BJ (cell line): ENCODE results near the gene TRIM13. TPM values are rescaled to one million over a fixed set of nuclear protein-coding genes. Genes with fewer than 3 reads are reported as not detected.
A peak's percentile ranks its signal among the peaks of the same experiment; 100 is the strongest.

Source experiments
- CTCF ChIA-PET: fragments of 350-600 bp; formaldehyde crosslinking; extraction: SDS; loops from one replicate; lab custom pipeline; 2021; ENCODE audit warnings: antibody characterized with exemption, inconsistent platforms; lab: Yijun Ruan, JAX
- POLR2A ChIA-PET: fragments of 300-600 bp; sonication (Branson Sonifier 250); formaldehyde crosslinking; extraction: SDS; loops from one replicate; lab custom pipeline; 2021; ENCODE audit warnings: antibody characterized with exemption; lab: Charles Lee
- DNase-seq: peaks from one replicate; pipeline ENCODE4 v3.0.0-alpha.2; 2011; ENCODE audit warnings: low read depth
- H3K27me3 ChIP-seq: 2 replicates; pipeline ENCODE4 v1.6.0; 2011; ENCODE audit warnings: low read length; ENCODE audit not compliant: control insufficient read depth, insufficient read depth
- H3K36me3 ChIP-seq: 2 replicates; pipeline ENCODE4 v1.5.1; 2011; ENCODE audit warnings: low read length; ENCODE audit not compliant: control insufficient read depth, insufficient read depth
- H3K4me3 ChIP-seq: 2 replicates; pipeline ENCODE4 v1.5.1; 2011; ENCODE audit warnings: low read depth, mild to moderate bottlenecking, control low read depth, low read length
- CTCF ChIP-seq: IDR thresholded peaks from 2 replicates; pipeline ENCODE4 v1.5.1; 2011; ENCODE audit warnings: low read depth, mild to moderate bottlenecking, control low read depth, inconsistent platforms, low read length, moderate library complexity; ENCODE audit not compliant: insufficient read depth
- polyA plus RNA-seq: library from polyadenylated mRNA; depleted of rRNA; stranded (reverse); fragments of >200 nt; gene quantifications from 2 replicates; pipeline ENCODE4 v1.2.3, GENCODE V29; 2011

TRIM13 gene
- polyA plus RNA-seq, 1 experiment = 11.7 TPM

- CTCF ChIA-PET = interaction anchor here (0.6 to 2.9 kb wide), 14 partner anchors 15 to 541 kb away, joined by 3 to 29 read pairs (median 4); partner anchors contain the start of gene SPRYD7
- no peak for TF ChIP-seq CTCF
Measured at GRCh38 chr13:49996161-49996915, 504 bp upstream of the TRIM13 start.

GRCh38 chr13:49997955-49998354 is 1.1 kb downstream of the TRIM13 start:
- no peak for TF ChIP-seq CTCF
- ChIA-PET POLR2A (interaction anchor here (0.6 to 1.3 kb wide), 2 partner anchors 10 to 84 kb away, joined by 3 to 4 read pairs; no protein-coding TSS in a partner anchor), CTCF (interaction anchor here (0.6 to 2.9 kb wide), 23 partner anchors 9 to 1072 kb away, joined by 3 to 29 read pairs (median 4); partner anchors contain the start of gene SPRYD7)
- DNase-seq = no peak
- Histone ChIP-seq H3K4me3 (peak overlapping the region; percentile 84), H3K36me3 (peaks cover 1% of the 10 kb centered on the region; the same call in 1 of the 2 replicates), H3K27me3 (no peaks in the 10 kb centered on the region)

More at GRCh38 chr13:49996161-49996915, 504 bp upstream of the TRIM13 start:
- no peaks in the 10 kb centered on the region for H3K27me3 ChIP-seq
- POLR2A ChIA-PET = interaction anchor here (0.5 kb wide), 1 partner anchor 136 kb away, joined by 3 read pairs; no protein-coding TSS in a partner anchor
- H3K36me3 ChIP-seq = peaks cover 1% of the 10 kb centered on the region; the same call in 1 of the 2 replicates
- DNase-seq = no peak
- peak overlapping the region; percentile 84 for H3K4me3 ChIP-seq

- ChIA-PET POLR2A (no interaction called here), CTCF (interaction anchor here (0.5 to 2.9 kb wide), 5 partner anchors 10 to 155 kb away, joined by 3 to 29 read pairs (median 4); no protein-coding TSS in a partner anchor)
- peaks cover 1% of the 10 kb centered on the region; the same call in 1 of the 2 replicates for H3K36me3 ChIP-seq
- TF ChIP-seq CTCF = no peak
- no peaks in the 10 kb centered on the region for H3K27me3 ChIP-seq
- DNase-seq = no peak
- H3K4me3 ChIP-seq = no peak overlapping the region
Measured at GRCh38 chr13:49998714-49999624, 2.1 kb downstream of the TRIM13 start.

- DNase-seq = no peak
- ChIA-PET POLR2A (no interaction called here), CTCF (no interaction called here)
- Histone ChIP-seq H3K27me3 (no peaks in the 10 kb centered on the region), H3K36me3 (peaks cover 4% of the 10 kb centered on the region), H3K4me3 (no peak overlapping the region)
- no peak for TF ChIP-seq CTCF
Measured at GRCh38 chr13:50001287-50001686, 4.4 kb downstream of the TRIM13 start.
